Gastrocnemius medialis (tissue), 4 donors: Measurements from ENCODE around the gene RASGEF1C. TPM values are rescaled to one million over a fixed set of nuclear protein-coding genes. Genes with fewer than 3 reads are reported as not detected.

Experiments used
- ATAC-seq, 2 donors: fragments of 150-250 bp; one replicate each; pipeline ENCODE4 v1.9.1; 2016
- DNase-seq, 2 donors: peaks; one replicate each; pipeline ENCODE4 v3.0.0-alpha.2; 2019
- H3K27ac ChIP-seq, 4 donors: fragments of 200-600 bp; sonication (generic); 1 replicate in 1 of 4; 2 replicates in 3 of 4; pipeline ENCODE4 v1.5.1; 2016 to 2018; ENCODE audit warnings: mild to moderate bottlenecking in 2 of 4, moderate library complexity in 1 of 4
- H3K27me3 ChIP-seq, 3 donors: fragments of 200-600 bp; sonication (generic) in 2 of 3; 1 replicate in 1 of 3; 2 replicates in 2 of 3; pipeline versions ENCODE4 v1.5.1 to v1.6.0; 2016 to 2019; ENCODE audit warnings: mild to moderate bottlenecking in 1 of 3, moderate library complexity in 1 of 3
- H3K36me3 ChIP-seq, 2 donors: fragments of 200-600 bp; sonication (generic) in 1 of 2; one replicate each; pipeline ENCODE4 v1.5.1; 2017 to 2018
- H3K4me1 ChIP-seq, 2 donors: fragments of 200-600 bp; sonication (generic) in 1 of 2; one replicate each; pipeline ENCODE4 v1.5.1; 2016 to 2017; ENCODE audit warnings: mild to moderate bottlenecking in 2 of 2
- H3K4me3 ChIP-seq, 4 donors: fragments of 200-600 bp; sonication (generic) in 3 of 4; 1 replicate in 1 of 4; 2 replicates in 3 of 4; pipeline ENCODE4 v1.5.1; 2016 to 2019; ENCODE audit warnings: mild to moderate bottlenecking in 2 of 4
- H3K9me3 ChIP-seq, 3 donors: fragments of 200-600 bp; sonication (generic) in 2 of 3; 1 replicate in 1 of 3; 2 replicates in 2 of 3; pipeline ENCODE4 v1.5.1; 2016 to 2019
- POLR2A ChIP-seq, 2 donors: fragments of 450-650 bp; IDR thresholded peaks; one replicate each; pipeline ENCODE4 v1.6.1; 2017; ENCODE audit warnings: antibody characterized with exemption in 2 of 2, mild to moderate bottlenecking in 2 of 2, moderate library complexity in 2 of 2
- in situ Hi-C, 4 donors: fragments of 200-750 bp; cut with MboI; loops; one replicate each; pipeline versions ENCODE4 v1.15.0 to v1.8.0; 2017; ENCODE audit warnings: low sequenced_read_pairs in 4 of 4
- intact Hi-C: fragments of 100-400 bp; cut with DNase I; formaldehyde crosslinking; loops from one replicate; pipeline ENCODE4 v1.15.1; 2023; ENCODE audit warnings: low total_unique reads
- total RNA-seq, 4 donors: library from RNA; depleted of rRNA; stranded (reverse); fragments of >200 nt; gene quantifications; one replicate each; pipeline versions ENCODE4 v1.1.0 to v1.2.3, GENCODE V29; 2016
- TF ChIP-seq, protein P1 (sequence below), 5 experiments: fragments of 450-650 bp in 3 of 5; fragments of 200-600 bp in 2 of 5; sonication (generic) in 2 of 5; IDR thresholded peaks in 4 of 5; conservative IDR thresholded peaks in 1 of 5; 1 replicate in 4 of 5; 2 replicates in 1 of 5; pipeline ENCODE4 v1.5.1; 2016 to 2019; ENCODE audit warnings: antibody characterized with exemption in 5 of 5, mild to moderate bottlenecking in 3 of 5, moderate library complexity in 3 of 5

Gene RASGEF1C
- total RNA-seq, 4 donors from 2014 or later: not detected

- no peak for ATAC-seq
- intact Hi-C loops: no loop called here
- Histone ChIP-seq H3K4me1 (peaks cover 34 to 63% of the 10 kb centered on the region in 2 donors), H3K36me3 (no peaks in the 10 kb centered on the region), H3K27me3 (no peaks in the 10 kb centered on the region), H3K4me3 (no peak overlapping the region), H3K27ac (no peak overlapping the region), H3K9me3 (no peaks in the 10 kb centered on the region)
- in situ Hi-C loops: no loop called here
- TF ChIP-seq, protein P1, sequence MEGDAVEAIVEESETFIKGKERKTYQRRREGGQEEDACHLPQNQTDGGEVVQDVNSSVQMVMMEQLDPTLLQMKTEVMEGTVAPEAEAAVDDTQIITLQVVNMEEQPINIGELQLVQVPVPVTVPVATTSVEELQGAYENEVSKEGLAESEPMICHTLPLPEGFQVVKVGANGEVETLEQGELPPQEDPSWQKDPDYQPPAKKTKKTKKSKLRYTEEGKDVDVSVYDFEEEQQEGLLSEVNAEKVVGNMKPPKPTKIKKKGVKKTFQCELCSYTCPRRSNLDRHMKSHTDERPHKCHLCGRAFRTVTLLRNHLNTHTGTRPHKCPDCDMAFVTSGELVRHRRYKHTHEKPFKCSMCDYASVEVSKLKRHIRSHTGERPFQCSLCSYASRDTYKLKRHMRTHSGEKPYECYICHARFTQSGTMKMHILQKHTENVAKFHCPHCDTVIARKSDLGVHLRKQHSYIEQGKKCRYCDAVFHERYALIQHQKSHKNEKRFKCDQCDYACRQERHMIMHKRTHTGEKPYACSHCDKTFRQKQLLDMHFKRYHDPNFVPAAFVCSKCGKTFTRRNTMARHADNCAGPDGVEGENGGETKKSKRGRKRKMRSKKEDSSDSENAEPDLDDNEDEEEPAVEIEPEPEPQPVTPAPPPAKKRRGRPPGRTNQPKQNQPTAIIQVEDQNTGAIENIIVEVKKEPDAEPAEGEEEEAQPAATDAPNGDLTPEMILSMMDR (IDR thresholded peaks at IDR 0.05 in 4 of 5, conservative IDR thresholded peaks at IDR 0.05 in 1 of 5): no peak
- no peak for TF ChIP-seq POLR2A (IDR thresholded peaks at IDR 0.05)
- no peak for DNase-seq
Measured at GRCh38 chr5:180052211-180052818, 156.7 kb downstream of the RASGEF1C start.

Other genes with a start within 250 kb of the RASGEF1C start
- gene RNF130, start 137.5 kb downstream of the RASGEF1C start, total RNA-seq: 10 to 100 TPM; 34.5 to 79.5 (median 55.6) TPM
- 10 to 100 TPM; 18.3 to 27.0 (median 23.9) TPM for gene MAPK9, start 82.9 kb upstream of the RASGEF1C start, total RNA-seq
- 1 to 10 TPM; 2.1 to 5.5 (median 4.1) TPM for gene GFPT2, start 144.1 kb upstream of the RASGEF1C start, total RNA-seq